Neural crest cell (in vitro differentiated cells): ENCODE measurements around the gene COX4I1. TPM values are rescaled to one million over a fixed set of nuclear protein-coding genes. Genes with fewer than 3 reads are reported as not detected.

Experiments used
- DNase-seq: peaks from one replicate; pipeline ENCODE4 v3.0.0; 2021; ENCODE audit warnings: low read depth, mixed read lengths, low spot score
- H3K27ac Mint-ChIP-seq: one replicate; pipeline ENCODE4 v1.8.0; 2021; ENCODE audit warnings: mild to moderate bottlenecking, mixed read lengths; ENCODE audit not compliant: unreplicated experiment
- H3K27me3 Mint-ChIP-seq: 2 replicates; pipeline ENCODE4 v1.8.0; 2021; ENCODE audit warnings: low read depth, mild to moderate bottlenecking, mixed read lengths
- H3K36me3 Mint-ChIP-seq: 2 replicates; pipeline ENCODE4 v1.8.0; 2021; ENCODE audit warnings: low read depth, mild to moderate bottlenecking, mixed read lengths
- H3K4me1 Mint-ChIP-seq: 2 replicates; pipeline ENCODE4 v1.8.0; 2021; ENCODE audit warnings: mixed read lengths
- H3K4me3 Mint-ChIP-seq: one replicate; pipeline ENCODE4 v1.8.0; 2021; ENCODE audit warnings: mild to moderate bottlenecking, mixed read lengths
- H3K9me3 Mint-ChIP-seq: 2 replicates; pipeline ENCODE4 v1.8.0; 2021; ENCODE audit warnings: mixed read lengths
- total RNA-seq: library from RNA; stranded (reverse); gene quantifications from 2 replicates; pipeline ENCODE4 v1.2.1, GENCODE V29; 2021
- TF ChIP-seq, protein P1 (sequence below): fragments of 200-600 bp; sonication (generic); conservative IDR thresholded peaks from 2 replicates; pipeline ENCODE4 v1.5.0; 2021; ENCODE audit warnings: antibody characterized with exemption, mild to moderate bottlenecking

COX4I1 gene
- total RNA-seq, 1 donor from 2014 or later, result 434 TPM

DNA sequence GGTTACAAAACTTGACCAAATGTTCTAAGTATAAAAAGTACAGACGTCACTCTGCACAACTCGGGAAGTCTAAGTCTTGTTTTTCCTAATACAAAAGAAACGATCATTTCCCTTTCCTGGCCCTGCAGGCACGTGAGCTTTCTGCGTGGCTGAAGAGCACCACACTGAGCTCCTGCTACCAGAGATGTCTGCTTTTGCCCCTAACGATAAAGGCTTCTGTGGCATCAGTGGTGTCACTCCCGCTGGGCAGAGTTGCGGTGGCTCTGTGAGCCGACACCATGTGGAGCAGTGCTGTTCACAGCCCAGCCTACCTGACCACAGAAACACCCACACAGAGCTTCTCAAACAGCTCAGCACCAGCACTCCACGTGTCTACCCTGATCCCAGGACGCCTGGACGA, 20.6 kb upstream of the COX4I1 start:
- TF ChIP-seq, protein P1, sequence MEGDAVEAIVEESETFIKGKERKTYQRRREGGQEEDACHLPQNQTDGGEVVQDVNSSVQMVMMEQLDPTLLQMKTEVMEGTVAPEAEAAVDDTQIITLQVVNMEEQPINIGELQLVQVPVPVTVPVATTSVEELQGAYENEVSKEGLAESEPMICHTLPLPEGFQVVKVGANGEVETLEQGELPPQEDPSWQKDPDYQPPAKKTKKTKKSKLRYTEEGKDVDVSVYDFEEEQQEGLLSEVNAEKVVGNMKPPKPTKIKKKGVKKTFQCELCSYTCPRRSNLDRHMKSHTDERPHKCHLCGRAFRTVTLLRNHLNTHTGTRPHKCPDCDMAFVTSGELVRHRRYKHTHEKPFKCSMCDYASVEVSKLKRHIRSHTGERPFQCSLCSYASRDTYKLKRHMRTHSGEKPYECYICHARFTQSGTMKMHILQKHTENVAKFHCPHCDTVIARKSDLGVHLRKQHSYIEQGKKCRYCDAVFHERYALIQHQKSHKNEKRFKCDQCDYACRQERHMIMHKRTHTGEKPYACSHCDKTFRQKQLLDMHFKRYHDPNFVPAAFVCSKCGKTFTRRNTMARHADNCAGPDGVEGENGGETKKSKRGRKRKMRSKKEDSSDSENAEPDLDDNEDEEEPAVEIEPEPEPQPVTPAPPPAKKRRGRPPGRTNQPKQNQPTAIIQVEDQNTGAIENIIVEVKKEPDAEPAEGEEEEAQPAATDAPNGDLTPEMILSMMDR, result no peak
- Mint-ChIP-seq H3K4me1 (no peaks in the 10 kb centered on the region), H3K4me3 (no peak overlapping the region), H3K36me3 (peaks cover 5% of the 10 kb centered on the region), H3K27me3 (no peaks in the 10 kb centered on the region), H3K27ac (no peak overlapping the region), H3K9me3 (no peaks in the 10 kb centered on the region)
- DNase-seq, result no peak

DNA sequence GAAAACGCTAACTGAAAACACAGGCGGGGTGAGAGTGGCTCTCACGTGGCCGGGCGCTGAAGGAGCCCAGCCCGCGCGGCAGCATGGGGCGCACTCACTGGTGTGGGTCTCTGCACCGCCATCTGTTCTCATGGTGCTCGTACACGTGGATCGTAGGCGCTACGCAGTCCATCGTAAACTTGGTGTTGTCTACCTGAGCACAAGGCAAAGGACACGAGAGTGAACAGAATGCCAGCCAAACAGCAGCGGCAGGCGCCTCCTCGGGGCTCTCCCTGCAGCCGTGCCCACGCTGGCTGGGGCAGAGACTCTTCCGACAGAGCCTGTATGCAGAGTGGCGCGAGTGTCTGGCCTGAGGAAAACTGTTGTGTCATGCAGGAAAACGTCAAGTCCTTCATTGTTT, 19.2 kb upstream of the COX4I1 start:
- Mint-ChIP-seq H3K27me3 (no peaks in the 10 kb centered on the region), H3K4me3 (no peak overlapping the region), H3K36me3 (peaks cover 5% of the 10 kb centered on the region), H3K9me3 (no peaks in the 10 kb centered on the region), H3K27ac (no peak overlapping the region), H3K4me1 (no peaks in the 10 kb centered on the region)
- DNase-seq, result no peak
- TF ChIP-seq, protein P1, result no peak

DNA sequence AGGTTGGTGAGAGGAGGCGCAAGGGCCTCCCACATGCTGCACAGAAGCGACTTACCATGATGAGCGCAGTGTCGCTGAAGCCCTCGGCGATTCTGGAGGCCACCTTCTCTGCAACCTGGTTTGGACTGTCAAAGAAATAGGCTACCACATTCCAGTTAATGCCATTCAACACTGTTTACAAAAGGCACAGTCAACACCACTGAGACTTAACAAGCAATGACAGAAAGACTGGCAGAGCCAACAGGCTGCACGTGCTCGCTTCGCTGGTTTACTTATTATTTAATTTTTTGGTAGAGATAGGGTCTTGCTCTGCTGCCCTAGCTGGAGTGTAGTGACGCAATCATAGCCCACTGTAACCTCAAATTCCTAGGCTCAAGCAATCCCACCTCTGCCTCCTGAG, 18.3 kb upstream of the COX4I1 start:
- H3K4me1 Mint-ChIP-seq, result no peaks in the 10 kb centered on the region
- TF ChIP-seq, protein P1, result no peak
- peaks cover 8% of the 10 kb centered on the region for H3K36me3 Mint-ChIP-seq
- no peak overlapping the region for H3K4me3 Mint-ChIP-seq
- no peak overlapping the region for H3K27ac Mint-ChIP-seq
- no peak for DNase-seq
- H3K27me3 Mint-ChIP-seq, result no peaks in the 10 kb centered on the region
- H3K9me3 Mint-ChIP-seq, result no peaks in the 10 kb centered on the region

DNA sequence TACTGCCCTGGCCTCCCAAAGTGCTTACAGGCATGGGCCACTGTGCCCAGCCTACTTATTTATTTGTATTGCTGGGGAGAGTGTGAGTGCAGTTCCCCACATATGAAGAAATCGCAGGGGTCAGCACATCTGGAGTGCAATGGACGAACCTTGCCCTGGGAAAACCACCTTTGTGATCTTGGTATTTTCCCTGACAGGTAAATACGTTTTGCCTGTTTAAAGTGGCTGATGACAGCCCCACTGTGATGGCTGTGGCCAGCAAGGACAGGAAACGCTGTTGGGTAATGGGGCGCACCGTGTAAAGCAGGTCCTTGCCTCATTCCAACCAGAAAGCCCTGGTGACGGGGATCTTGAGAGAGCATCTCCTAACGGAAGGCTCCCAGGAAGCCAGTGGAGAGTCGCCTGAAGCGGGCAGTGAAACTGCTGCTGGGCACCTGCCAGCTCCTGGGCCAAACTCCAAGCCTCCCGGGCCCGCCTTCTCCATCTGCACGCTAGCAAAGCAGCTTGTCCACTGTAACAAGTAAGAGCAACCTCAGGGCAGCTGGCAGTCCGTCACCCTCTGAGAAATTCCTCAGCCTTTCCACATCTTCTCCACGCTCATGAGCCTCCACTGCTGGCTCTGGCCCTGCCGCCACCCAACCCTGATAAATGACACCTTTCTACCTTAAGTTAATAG, 17.7 kb upstream of the COX4I1 start:
- H3K9me3 Mint-ChIP-seq, result no peaks in the 10 kb centered on the region
- TF ChIP-seq, protein P1, result no peak
- H3K4me1 Mint-ChIP-seq, result no peaks in the 10 kb centered on the region
- H3K36me3 Mint-ChIP-seq, result peaks cover 8% of the 10 kb centered on the region
- H3K4me3 Mint-ChIP-seq, result no peak overlapping the region
- no peak for DNase-seq
- H3K27ac Mint-ChIP-seq, result no peak overlapping the region
- no peaks in the 10 kb centered on the region for H3K27me3 Mint-ChIP-seq

DNA sequence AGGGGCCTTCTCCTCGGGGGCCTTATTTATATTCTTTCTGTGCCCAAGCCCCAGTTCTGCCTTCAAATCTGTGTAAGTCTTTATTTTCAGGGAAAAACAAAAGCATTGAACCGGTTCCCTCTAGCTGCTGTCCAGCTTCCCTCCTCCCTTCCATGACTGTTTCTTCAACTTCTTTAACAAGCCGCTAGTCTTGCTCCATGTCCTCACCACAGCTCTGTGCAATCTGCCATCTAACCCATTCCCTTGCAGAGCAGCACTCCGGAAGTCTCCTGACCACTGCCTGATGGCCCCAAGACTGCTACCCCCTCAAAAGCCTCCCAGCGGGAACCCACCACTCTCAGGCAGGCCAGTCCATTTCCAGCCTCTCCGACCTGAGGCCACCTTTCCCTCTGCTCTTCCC, 17.0 kb upstream of the COX4I1 start:
- Mint-ChIP-seq H3K27me3 (no peaks in the 10 kb centered on the region), H3K9me3 (no peaks in the 10 kb centered on the region), H3K27ac (no peak overlapping the region), H3K4me3 (no peak overlapping the region), H3K4me1 (no peaks in the 10 kb centered on the region), H3K36me3 (peaks cover 8% of the 10 kb centered on the region)
- TF ChIP-seq, protein P1, result no peak
- DNase-seq, result no peak
